AG20443 (cell line): ENCODE measurements around the gene WDR31.
"Not testable (repeated sequence)": the region's sequence is repeated elsewhere in the genome, so short reads cannot be mapped to it uniquely, and the experiment has no call there.

Source experiments
- DNase-seq: peaks from one replicate; pipeline ENCODE4 v3.0.0; 2012; ENCODE audit warnings: low spot score, mixed read lengths

WDR31 gene

GRCh38 chr9:113368348-113368981 is 28.4 kb upstream of the WDR31 start:
- no peak for DNase-seq

GRCh38 chr9:113365652-113366051 is 25.6 kb upstream of the WDR31 start:
- not testable (repeated sequence) for DNase-seq

GRCh38 chr9:113364951-113365350 is 24.9 kb upstream of the WDR31 start:
- no peak for DNase-seq

- no peak for DNase-seq
Observed at GRCh38 chr9:113363336-113363735, 23.3 kb upstream of the WDR31 start.

- peak; percentile 58 for DNase-seq
Observed at GRCh38 chr9:113361304-113362018, 21.4 kb upstream of the WDR31 start.

- DNase-seq: no peak
Observed at GRCh38 chr9:113360242-113360842, 20.3 kb upstream of the WDR31 start.

- DNase-seq: no peak
Observed at GRCh38 chr9:113359385-113359784, 19.3 kb upstream of the WDR31 start.

- DNase-seq: no peak
Observed at GRCh38 chr9:113356686-113357292, 16.7 kb upstream of the WDR31 start.

GRCh38 chr9:113355040-113355596 is 15.0 kb upstream of the WDR31 start:
- DNase-seq: no peak

GRCh38 chr9:113352411-113352810 is 12.3 kb upstream of the WDR31 start:
- no peak for DNase-seq

GRCh38 chr9:113352006-113352405 is 11.9 kb upstream of the WDR31 start:
- no peak for DNase-seq

GRCh38 chr9:113350937-113351336 is 10.9 kb upstream of the WDR31 start:
- DNase-seq: no peak

- no peak for DNase-seq
Observed at GRCh38 chr9:113350107-113350661, 10.1 kb upstream of the WDR31 start.

GRCh38 chr9:113349445-113350094 is 9.5 kb upstream of the WDR31 start, which contains the start of gene BSPRY:
TSS of gene BSPRY (plus strand) at chr9:113349541. CDS start at chr9:113349580, 39 bp downstream.
- DNase-seq: peak; percentile 55

- DNase-seq: no peak
Observed at GRCh38 chr9:113349066-113349444, 9.0 kb upstream of the WDR31 start.

GRCh38 chr9:113348437-113348836 is 8.4 kb upstream of the WDR31 start:
- DNase-seq: no peak

GRCh38 chr9:113345671-113346070 is 5.6 kb upstream of the WDR31 start:
- no peak for DNase-seq

- DNase-seq: no peak
Observed at GRCh38 chr9:113345190-113345589, 5.1 kb upstream of the WDR31 start.

GRCh38 chr9:113343732-113344231 is 3.7 kb upstream of the WDR31 start:
- DNase-seq: peak; percentile 65

GRCh38 chr9:113341712-113342410 is 1.8 kb upstream of the WDR31 start:
- DNase-seq: no peak

GRCh38 chr9:113337714-113338113 is 2.4 kb downstream of the WDR31 start:
- no peak for DNase-seq
